ENCODE measurements around the gene SLC9A1.
A peak's percentile ranks its signal among the peaks of the same experiment; 100 is the strongest.

SLC9A1 gene

DNA sequence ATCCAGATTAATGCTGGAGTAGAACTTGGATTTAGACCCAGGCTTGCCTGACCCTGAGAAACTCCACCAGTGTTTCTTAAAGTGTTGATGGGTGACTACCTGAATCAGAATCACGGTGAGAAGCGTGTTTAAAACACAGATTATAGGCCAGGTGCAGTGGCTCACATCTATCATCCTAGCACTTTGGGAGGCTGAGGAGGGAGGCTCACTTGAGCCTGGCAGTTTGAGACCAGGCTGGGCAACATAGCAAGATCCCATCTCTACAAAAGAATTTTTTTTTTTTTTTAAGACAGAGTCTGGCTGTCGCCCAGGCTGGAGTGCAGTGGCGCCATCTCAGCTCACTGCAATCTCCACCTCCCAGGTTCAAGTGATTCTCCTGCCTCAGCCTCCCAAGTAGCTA lies 86.0 kb downstream of the SLC9A1 start:
- no peak overlapping the region for H4K5ac ChIP-seq (ENCODE audit: low read length)
- H3K4ac ChIP-seq (ENCODE audit: low read depth, low read length): no peak overlapping the region
- H3K18ac ChIP-seq (ENCODE audit: low read length): no peak overlapping the region
- H3K27me3 ChIP-seq (ENCODE audit: insufficient read depth, low read length, poor library complexity): no peaks in the 10 kb centered on the region
- no peak overlapping the region for H3K9ac ChIP-seq (ENCODE audit: low read length)
- H3K4me1 ChIP-seq (ENCODE audit: control insufficient read depth, low read depth, low read length): no peaks in the 10 kb centered on the region
- H3K79me1 ChIP-seq (ENCODE audit: low read length): no peaks in the 10 kb centered on the region
- H3K79me2 ChIP-seq (ENCODE audit: control insufficient read depth, insufficient read depth, low read length): no peaks in the 10 kb centered on the region
- no peak overlapping the region for H2BK5ac ChIP-seq (ENCODE audit: low read length)
- no peak overlapping the region for H3K4me2 ChIP-seq (ENCODE audit: low read length)
- H3K56ac ChIP-seq (ENCODE audit: low read length): no peak overlapping the region
- no peak overlapping the region for H2BK15ac ChIP-seq (replicated peaks; ENCODE audit: low read depth)
- H3K23ac ChIP-seq (ENCODE audit: low read length): no peak overlapping the region
- WGBS (ENCODE audit: extremely low coverage, insufficient coverage, low lambda C conversion rate): no CpG with 5 or more reads among the region's 4 CpGs
- no peak overlapping the region for H2BK120ac ChIP-seq (ENCODE audit: low read depth, low read length)
- no peak overlapping the region for H2AK5ac ChIP-seq (ENCODE audit: low read length)
- no peak for DNase-seq
- no peak overlapping the region for H4K8ac ChIP-seq (ENCODE audit: low read depth, low read length)
- no peak overlapping the region for H3K27ac ChIP-seq (ENCODE audit: low read depth, low read length)
- no peak overlapping the region for H3K4me3 ChIP-seq (ENCODE audit: low read length)
- no peaks in the 10 kb centered on the region for H3K36me3 ChIP-seq (ENCODE audit: control insufficient read depth, insufficient read depth, low read length)

DNA sequence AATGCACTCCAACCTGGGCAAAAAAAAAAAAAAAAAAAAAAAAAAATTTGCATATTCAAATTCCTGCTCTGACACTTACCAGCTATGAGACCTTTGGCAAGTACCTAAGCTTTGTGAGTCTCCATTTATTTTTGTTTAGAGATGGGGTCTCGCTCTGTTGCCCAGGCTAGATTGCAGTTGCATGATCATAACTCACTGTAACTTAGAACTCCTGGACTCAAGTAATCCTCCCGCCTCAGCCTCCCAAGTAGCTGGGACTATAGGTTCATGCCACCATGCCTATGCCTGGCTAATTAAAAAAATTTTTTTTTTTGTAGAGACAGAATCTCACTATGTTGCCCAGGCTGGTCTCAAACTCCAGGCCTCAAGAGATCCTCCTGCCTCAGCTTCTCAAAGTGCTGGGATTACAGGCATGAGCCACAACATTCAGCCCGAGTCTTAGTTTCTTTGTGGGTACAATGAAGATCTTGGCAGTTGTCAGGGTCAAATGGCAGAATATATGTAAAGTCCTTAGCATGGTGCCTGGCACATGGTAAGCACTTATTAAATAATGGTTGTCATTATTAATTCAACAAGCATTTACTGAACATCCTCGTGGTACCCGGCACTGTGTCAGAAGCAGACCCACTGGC lies 88.8 kb downstream of the SLC9A1 start:
- Histone ChIP-seq H3K79me1 (ENCODE audit: low read length) (no peaks in the 10 kb centered on the region), H2BK15ac (replicated peaks; ENCODE audit: low read depth) (no peak overlapping the region), H2AK5ac (ENCODE audit: low read length) (no peak overlapping the region), H2BK5ac (ENCODE audit: low read length) (no peak overlapping the region), H2BK120ac (ENCODE audit: low read depth, low read length) (no peak overlapping the region), H3K27ac (ENCODE audit: low read depth, low read length) (no peak overlapping the region), H3K36me3 (ENCODE audit: control insufficient read depth, insufficient read depth, low read length) (no peaks in the 10 kb centered on the region), H3K79me2 (ENCODE audit: control insufficient read depth, insufficient read depth, low read length) (no peaks in the 10 kb centered on the region), H3K56ac (ENCODE audit: low read length) (no peak overlapping the region), H3K4me3 (ENCODE audit: low read length) (no peak overlapping the region), H3K18ac (ENCODE audit: low read length) (no peak overlapping the region), H3K4me1 (ENCODE audit: control insufficient read depth, low read depth, low read length) (no peaks in the 10 kb centered on the region), H3K9ac (ENCODE audit: low read length) (no peak overlapping the region), H3K23ac (ENCODE audit: low read length) (no peak overlapping the region), H4K5ac (ENCODE audit: low read length) (no peak overlapping the region), H4K8ac (ENCODE audit: low read depth, low read length) (no peak overlapping the region), H3K4ac (ENCODE audit: low read depth, low read length) (no peak overlapping the region), H3K4me2 (ENCODE audit: low read length) (no peak overlapping the region), H3K27me3 (ENCODE audit: insufficient read depth, low read length, poor library complexity) (no peaks in the 10 kb centered on the region)
- DNase-seq: no peak
- WGBS (ENCODE audit: extremely low coverage, insufficient coverage, low lambda C conversion rate): no CpG with 5 or more reads among the region's 5 CpGs

DNA sequence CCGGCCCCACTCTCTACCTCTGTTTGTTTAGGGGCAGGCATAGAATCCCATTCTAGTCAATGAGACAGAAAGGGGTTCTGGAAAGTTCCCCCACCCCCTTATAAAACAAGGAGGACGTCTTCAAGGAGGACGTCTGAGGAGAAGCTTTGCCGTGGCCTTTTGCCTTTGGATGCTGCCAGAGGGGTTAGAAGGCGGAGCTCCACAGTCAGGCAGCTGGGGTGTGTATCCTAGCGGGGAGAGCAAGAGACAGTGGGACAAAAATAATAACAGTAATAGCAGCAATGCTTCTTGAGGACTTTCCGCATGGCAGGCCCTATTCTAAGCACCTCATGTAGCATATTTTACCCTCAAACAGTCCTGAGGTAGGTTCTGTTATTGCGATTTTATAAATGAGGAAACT lies 94.0 kb downstream of the SLC9A1 start:
- Histone ChIP-seq H3K4ac (ENCODE audit: low read depth, low read length) (no peak overlapping the region), H3K27ac (ENCODE audit: low read depth, low read length) (no peak overlapping the region), H2BK5ac (ENCODE audit: low read length) (no peak overlapping the region), H3K27me3 (ENCODE audit: insufficient read depth, low read length, poor library complexity) (no peaks in the 10 kb centered on the region), H3K36me3 (ENCODE audit: control insufficient read depth, insufficient read depth, low read length) (no peaks in the 10 kb centered on the region), H4K8ac (ENCODE audit: low read depth, low read length) (no peak overlapping the region), H2AK5ac (ENCODE audit: low read length) (no peak overlapping the region), H3K4me2 (ENCODE audit: low read length) (no peak overlapping the region), H3K56ac (ENCODE audit: low read length) (no peak overlapping the region), H3K4me1 (ENCODE audit: control insufficient read depth, low read depth, low read length) (peaks cover 5% of the 10 kb centered on the region), H3K23ac (ENCODE audit: low read length) (no peak overlapping the region), H3K18ac (ENCODE audit: low read length) (no peak overlapping the region), H3K79me2 (ENCODE audit: control insufficient read depth, insufficient read depth, low read length) (no peaks in the 10 kb centered on the region), H2BK15ac (replicated peaks; ENCODE audit: low read depth) (no peak overlapping the region), H4K5ac (ENCODE audit: low read length) (no peak overlapping the region), H3K79me1 (ENCODE audit: low read length) (no peaks in the 10 kb centered on the region), H3K4me3 (ENCODE audit: low read length) (no peak overlapping the region), H3K9ac (ENCODE audit: low read length) (no peak overlapping the region), H2BK120ac (ENCODE audit: low read depth, low read length) (no peak overlapping the region)
- WGBS (ENCODE audit: extremely low coverage, insufficient coverage, low lambda C conversion rate): no CpG with 5 or more reads among the region's 8 CpGs
- DNase-seq: no peak

DNA sequence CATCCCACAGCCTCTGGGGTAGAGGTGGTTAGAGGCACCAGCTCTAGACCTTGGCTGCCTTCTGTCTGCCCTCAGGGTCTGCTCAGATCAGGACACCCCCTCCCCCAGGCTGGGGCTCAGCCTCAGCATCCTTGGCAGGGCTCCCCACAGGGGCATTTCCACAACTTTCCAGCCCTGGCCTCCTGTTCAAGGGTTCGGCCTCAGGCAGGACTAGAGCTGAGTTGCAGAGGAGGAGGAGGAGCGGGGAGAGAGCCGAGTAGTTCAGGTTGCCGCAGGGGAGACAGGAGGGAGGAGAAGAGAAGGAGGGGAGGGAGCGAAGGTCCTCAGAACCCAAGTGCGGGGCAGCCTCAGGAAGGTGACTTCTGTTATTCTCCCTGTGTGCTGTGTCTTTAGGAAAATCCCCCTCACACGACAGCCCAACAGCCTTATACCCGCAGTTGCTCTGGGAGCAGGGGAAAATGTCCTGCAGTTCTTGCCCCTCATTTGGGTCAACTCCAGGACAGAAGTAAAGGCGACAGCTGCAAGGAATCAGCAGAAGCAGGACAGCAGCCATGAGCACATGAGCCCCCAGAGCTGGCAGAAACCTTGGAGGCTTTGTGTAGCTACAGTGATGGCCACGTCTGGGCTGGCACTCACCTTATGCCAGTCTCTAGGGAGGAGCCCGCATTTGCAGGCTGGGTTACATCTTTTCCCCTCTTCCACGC lies 95.8 kb downstream of the SLC9A1 start:
- H4K8ac ChIP-seq (ENCODE audit: low read depth, low read length): no peak overlapping the region
- H3K4ac ChIP-seq (ENCODE audit: low read depth, low read length): no peak overlapping the region
- H3K36me3 ChIP-seq (ENCODE audit: control insufficient read depth, insufficient read depth, low read length): no peaks in the 10 kb centered on the region
- H3K4me1 ChIP-seq (ENCODE audit: control insufficient read depth, low read depth, low read length): peaks cover 5% of the 10 kb centered on the region
- peak overlapping the region; percentile 32 for H3K9ac ChIP-seq (ENCODE audit: low read length)
- H2BK120ac ChIP-seq (ENCODE audit: low read depth, low read length): no peak overlapping the region
- H3K79me2 ChIP-seq (ENCODE audit: control insufficient read depth, insufficient read depth, low read length): no peaks in the 10 kb centered on the region
- H3K79me1 ChIP-seq (ENCODE audit: low read length): no peaks in the 10 kb centered on the region
- H3K27ac ChIP-seq (ENCODE audit: low read depth, low read length): peak overlapping the region; percentile 9
- H3K23ac ChIP-seq (ENCODE audit: low read length): peak overlapping the region; percentile 87
- H3K56ac ChIP-seq (ENCODE audit: low read length): peak overlapping the region; percentile 50
- no peak overlapping the region for H2AK5ac ChIP-seq (ENCODE audit: low read length)
- H3K18ac ChIP-seq (ENCODE audit: low read length): no peak overlapping the region
- no peak overlapping the region for H3K4me3 ChIP-seq (ENCODE audit: low read length)
- no peak overlapping the region for H4K5ac ChIP-seq (ENCODE audit: low read length)
- no peak overlapping the region for H2BK15ac ChIP-seq (replicated peaks; ENCODE audit: low read depth)
- H3K27me3 ChIP-seq (ENCODE audit: insufficient read depth, low read length, poor library complexity): no peaks in the 10 kb centered on the region
- peak; percentile 63 for DNase-seq
- H2BK5ac ChIP-seq (ENCODE audit: low read length): no peak overlapping the region
- no peak overlapping the region for H3K4me2 ChIP-seq (ENCODE audit: low read length)
- no CpG with 5 or more reads among the region's 12 CpGs for WGBS (ENCODE audit: extremely low coverage, insufficient coverage, low lambda C conversion rate)

DNA sequence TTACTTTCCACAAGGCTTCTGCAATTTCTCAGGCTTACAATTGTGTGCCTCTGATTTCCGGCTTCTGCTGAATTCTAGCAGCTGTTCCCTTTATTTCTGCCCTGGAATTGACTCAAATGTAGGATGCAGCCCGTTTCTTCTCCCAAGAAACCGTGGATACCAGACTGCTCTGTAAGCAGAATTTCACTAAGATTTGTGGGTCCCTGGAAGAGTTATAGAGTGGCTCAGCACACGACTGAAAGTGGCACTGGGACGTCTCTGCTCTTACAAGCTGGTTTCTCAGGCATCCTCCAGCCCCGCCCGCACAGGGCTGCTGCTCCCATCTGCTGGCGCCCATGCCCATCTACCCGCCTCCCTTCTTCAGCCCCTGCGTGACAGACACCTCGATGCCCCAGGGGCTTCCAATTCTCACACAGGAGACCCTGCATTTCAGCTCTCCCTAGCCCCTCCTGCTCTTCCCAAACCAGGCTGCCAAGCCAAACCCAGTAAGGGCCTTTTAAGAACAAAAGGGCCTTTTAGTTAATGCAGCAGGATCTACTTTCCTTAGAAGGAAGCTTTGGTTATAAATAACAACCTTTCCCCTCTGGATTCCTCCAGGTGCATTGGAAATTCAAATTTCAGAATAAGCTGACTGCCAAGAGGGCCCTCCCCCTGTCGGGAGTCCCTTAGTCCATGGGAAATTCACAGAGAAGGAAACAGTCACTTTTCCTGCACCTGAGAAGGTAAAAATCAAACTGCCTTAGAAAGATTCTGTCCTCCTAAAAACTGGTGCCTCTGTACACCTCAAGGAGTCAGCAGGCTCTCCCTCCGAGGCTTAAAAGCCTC lies 96.9 kb downstream of the SLC9A1 start:
- DNase-seq: peak; percentile 42
- peak overlapping the region; percentile 43 for H3K27ac ChIP-seq (ENCODE audit: low read depth, low read length)
- no CpG with 5 or more reads among the region's 13 CpGs for WGBS (ENCODE audit: extremely low coverage, insufficient coverage, low lambda C conversion rate)

More for the DNA sequence above, 96.9 kb downstream of the SLC9A1 start:
- H4K5ac ChIP-seq (ENCODE audit: low read length): no peak overlapping the region
- no peak overlapping the region for H3K4ac ChIP-seq (ENCODE audit: low read depth, low read length)
- no peak overlapping the region for H3K23ac ChIP-seq (ENCODE audit: low read length)
- H3K79me1 ChIP-seq (ENCODE audit: low read length): no peaks in the 10 kb centered on the region
- peaks cover 5% of the 10 kb centered on the region for H3K4me1 ChIP-seq (ENCODE audit: control insufficient read depth, low read depth, low read length)
- H3K56ac ChIP-seq (ENCODE audit: low read length): peak overlapping the region; percentile 82
- peak overlapping the region; percentile 42 for H3K18ac ChIP-seq (ENCODE audit: low read length)
- no peak overlapping the region for H3K4me2 ChIP-seq (ENCODE audit: low read length)
- H3K36me3 ChIP-seq (ENCODE audit: control insufficient read depth, insufficient read depth, low read length): no peaks in the 10 kb centered on the region
- no peaks in the 10 kb centered on the region for H3K27me3 ChIP-seq (ENCODE audit: insufficient read depth, low read length, poor library complexity)
- H3K9ac ChIP-seq (ENCODE audit: low read length): peak overlapping the region; percentile 26
- no peak overlapping the region for H4K8ac ChIP-seq (ENCODE audit: low read depth, low read length)
- H2BK120ac ChIP-seq (ENCODE audit: low read depth, low read length): no peak overlapping the region
- no peak overlapping the region for H2AK5ac ChIP-seq (ENCODE audit: low read length)
- H2BK5ac ChIP-seq (ENCODE audit: low read length): no peak overlapping the region
- no peak overlapping the region for H2BK15ac ChIP-seq (replicated peaks; ENCODE audit: low read depth)
- no peak overlapping the region for H3K4me3 ChIP-seq (ENCODE audit: low read length)
- H3K79me2 ChIP-seq (ENCODE audit: control insufficient read depth, insufficient read depth, low read length): no peaks in the 10 kb centered on the region
